HTR-8/SVneo (cell line): ENCODE measurements around the gene TMEM181.

Experiments
- DNase-seq: peaks from one replicate; pipeline ENCODE4 v3.0.0; 2011; ENCODE audit warnings: low spot score, mixed read lengths; ENCODE audit not compliant: insufficient read length
- FAIRE-seq: peaks from 2 replicates; lab custom pipeline; 2011; peaks lifted over from hg19 to GRCh38; lab: Jason Lieb, UNC

Gene TMEM181

DNA sequence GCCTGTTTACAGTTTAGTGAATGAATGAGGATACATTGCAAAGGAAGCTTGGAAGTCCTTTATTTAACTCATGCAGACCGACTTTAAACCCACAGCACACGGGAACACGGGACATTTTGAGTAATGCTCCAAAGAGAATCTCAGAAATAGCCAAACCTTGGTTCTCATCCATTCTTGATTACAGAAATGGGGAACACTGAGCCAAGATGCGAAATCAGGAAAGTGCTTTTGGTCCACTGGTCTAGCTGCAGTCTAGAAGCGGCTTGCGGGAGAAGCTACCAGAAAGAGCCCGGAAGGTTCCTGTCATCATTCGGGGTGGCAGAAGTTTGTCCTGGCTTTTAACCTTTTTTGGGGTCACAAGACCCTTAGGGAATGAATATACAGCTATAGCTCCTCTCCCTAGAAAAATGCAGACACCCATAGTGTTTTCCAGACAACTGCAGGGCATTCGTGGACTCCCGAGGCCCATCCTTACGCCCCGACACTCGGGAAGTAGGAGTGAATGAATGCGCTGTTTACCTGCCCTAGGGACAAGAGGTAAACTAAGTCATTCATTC, 475 bp upstream of the TMEM181 start:
- FAIRE-seq (no peak), DNase-seq (no peak)

DNA sequence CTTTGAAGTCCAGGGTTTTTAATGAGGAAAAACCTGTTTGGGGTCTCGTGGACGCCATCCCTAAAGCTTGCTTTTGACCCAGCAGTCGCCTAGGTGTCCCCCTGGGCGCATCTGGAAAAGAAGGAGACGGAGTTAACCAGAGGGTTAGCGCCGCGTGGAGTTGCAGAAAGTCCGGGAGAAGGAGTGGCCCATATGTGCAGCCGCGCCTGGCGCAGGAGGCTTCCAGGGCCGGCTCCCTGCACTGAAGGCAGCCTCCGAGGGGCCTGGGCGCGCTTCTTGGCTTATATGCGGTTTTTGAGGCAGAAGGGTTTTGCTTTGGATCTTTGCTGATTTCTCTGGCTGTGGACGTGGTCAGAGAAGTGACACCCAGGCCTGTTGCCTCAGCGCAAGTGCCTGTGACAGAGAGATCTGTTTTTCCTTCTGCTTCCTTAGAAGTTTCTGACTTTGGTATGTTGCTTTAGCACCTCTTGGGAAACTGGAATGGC, 987 bp downstream of the TMEM181 start:
- FAIRE-seq = no peak
- no peak for DNase-seq

DNA sequence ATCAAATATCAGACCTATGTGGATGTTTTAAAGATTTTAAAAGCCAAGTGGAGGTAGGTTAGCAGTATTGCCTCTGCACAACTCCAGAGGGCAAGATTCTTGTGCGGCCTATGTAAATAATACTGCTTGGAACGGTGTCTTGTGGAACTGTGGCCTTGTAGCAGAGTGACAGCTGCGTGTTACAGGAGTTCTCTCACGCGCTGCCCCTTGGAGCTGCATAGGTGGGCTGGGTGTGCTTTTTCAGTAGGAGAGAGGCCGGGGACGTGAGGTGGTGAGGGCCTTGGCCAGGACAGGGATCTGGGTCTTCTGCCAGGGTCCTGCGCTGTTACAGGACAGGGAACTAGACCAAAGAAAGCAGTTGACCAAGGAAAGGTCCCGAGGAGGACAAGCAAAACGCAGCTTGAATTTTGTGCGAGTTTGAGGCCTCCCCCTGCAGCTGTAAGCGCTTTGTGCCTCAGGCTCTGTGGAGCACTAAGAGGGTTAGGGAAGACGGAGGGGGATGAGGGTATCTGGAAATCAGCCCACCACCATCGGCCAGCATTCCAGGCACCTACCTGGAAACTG, 1.5 kb downstream of the TMEM181 start:
- no peak for DNase-seq
- no peak for FAIRE-seq

DNA sequence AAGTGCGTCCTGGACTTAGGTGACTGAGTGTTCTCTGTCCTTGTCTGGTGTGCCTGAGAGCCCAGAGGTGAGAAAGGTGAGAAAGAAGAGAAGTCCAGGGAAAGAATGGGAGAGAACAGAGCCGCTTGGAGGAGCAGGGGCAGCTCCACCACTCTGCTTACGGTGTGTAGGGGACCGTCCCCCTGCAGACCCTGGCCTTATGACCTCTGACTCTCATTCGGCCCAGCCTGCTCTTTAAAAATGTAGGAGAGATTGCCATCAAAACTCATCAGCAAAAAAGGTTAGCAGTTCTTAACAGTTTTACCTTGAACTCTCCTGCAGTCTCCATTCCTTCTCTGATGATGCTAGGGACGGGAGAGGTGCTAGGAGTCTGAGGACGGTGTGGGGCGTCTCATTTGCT, 2.0 kb downstream of the TMEM181 start:
- FAIRE-seq = no peak
- DNase-seq = no peak

DNA sequence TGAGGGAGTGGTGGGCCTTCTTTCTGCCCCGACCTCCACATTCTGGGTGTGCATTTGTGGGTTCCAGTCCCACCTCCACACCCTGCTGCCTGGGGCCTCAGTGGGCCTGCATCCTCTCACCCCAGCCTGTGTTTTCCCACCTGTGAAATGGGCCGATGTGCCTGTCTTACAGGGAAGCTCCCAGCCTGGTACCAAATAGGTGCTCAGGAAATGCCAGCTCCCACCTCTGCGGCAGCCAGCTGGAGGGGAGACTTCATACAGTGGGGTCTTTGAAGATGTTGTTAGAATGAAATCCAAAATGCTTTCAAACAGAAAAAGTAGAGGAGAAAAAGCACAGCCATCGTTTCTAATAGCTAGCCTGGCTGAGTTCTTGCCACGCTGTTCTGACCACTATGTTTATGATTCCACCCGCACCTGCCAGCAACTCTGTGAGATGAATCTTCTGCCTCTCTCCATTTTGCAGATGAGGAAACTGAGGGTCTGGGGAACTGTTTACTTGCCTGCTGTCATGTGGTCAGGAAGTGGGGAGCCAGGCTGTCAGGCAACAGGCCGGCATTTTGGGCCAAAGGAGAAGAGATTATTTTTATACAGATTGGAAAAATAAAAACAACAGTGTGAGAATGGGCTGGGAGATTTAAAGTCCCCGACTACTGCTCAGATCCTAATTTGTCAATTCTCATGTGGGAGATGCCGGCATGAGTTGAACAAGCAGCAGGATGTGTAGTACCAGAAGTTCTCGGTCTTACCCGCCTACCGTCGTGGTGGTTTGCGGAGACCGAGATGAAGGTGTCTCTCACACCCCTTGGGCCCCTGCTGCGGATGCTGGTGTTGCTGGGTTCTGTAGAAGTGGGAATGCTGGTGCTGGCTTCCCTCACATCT, 4.6 kb downstream of the TMEM181 start:
- no peak for FAIRE-seq

DNA sequence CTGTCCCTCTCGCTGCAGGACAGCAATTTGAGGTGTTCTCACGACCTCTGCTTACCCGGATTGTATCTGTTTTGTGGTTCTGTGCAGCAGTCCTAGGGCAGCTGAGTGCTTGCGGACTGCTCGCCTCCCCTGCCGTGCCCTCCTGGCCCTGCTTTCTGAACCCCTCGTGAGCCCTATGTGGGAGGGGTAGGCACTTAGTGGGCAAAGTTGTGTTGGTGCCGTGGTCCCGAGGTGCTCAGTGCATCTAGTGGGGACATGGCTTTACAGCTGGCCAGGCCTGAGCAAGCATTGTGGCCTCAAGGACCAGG, 5.2 kb downstream of the TMEM181 start:
- DNase-seq (no peak), FAIRE-seq (no peak)

More for the DNA sequence above, 4.6 kb downstream of the TMEM181 start:
- no peak for DNase-seq

DNA sequence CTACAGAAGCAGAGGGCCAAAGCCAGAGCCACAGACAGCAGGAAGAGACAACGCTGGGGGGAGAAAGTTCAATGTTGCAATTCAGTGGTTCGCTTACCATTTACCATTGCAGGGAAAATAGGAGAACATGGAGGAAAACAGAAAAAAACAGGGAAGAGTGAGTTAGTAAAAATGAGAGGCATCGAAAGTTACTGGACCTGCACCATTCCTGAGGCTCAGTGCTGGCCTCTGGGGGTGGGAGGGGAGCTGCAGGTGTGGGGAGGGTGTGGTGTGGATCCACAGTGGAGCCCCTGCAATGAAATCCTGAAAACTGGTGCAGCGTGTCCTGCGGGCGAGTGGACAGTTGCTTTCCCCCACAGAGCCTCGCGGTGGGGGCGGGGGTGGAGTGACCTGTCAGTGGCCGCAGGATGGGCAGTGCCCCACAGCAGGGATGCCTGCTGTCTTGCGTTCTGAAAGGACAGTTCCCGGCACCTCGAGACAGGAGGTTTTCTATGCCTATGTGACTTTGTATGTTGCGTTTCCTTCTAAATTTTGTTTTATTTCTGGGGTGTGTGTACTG, 5.7 kb downstream of the TMEM181 start:
- DNase-seq (no peak), FAIRE-seq (no peak)

DNA sequence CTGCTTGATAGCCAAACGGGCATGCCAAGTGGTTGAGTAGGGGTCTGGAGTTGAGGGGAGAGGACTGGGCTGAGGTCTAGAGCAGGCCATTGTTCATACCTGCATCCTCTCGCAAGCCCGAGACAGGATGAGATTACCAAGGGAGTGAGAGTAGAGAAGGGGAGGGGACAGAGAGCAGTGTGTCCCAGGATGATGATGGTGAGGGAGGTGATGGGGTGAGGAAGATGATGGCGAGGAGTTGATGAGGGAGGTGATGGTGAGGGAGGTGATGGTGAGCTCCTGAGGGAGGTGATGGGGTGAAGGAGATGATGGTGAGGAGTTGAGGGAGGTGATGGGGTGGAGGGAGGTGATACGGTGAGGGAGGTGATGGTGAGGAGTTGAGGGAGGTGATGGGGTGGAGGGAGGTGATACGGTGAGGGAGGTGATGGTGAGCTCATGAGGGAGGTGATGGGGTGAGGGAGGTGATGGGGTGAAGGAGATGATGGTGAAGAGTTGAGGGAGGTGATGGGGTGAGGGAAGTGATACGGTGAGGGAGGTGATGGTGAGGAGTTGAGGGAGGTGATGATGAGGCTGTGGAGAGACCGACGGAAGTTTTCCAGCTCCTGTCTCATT, 6.4 kb downstream of the TMEM181 start:
- FAIRE-seq (peak; percentile 28), DNase-seq (no peak)

DNA sequence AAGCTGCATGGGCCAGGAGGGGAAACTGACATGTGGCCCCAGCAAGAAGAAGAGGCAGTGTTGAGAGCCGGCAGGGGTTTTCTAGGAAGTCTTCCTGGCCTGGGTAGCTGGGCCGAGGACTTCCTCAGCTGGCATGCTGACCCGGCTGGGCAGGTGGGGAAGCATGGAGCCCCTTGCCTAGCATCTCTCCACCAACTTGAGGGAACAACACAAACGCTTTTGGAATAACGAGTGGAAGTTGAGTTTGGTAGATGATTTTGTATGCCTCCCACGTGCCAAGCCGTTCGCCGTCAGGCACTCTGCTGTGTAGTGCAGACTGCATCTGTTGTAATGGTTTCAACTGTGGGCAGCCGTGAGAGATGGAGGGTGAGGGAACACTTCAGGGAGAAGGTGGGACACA, 7.3 kb downstream of the TMEM181 start:
- DNase-seq (no peak), FAIRE-seq (no peak)

DNA sequence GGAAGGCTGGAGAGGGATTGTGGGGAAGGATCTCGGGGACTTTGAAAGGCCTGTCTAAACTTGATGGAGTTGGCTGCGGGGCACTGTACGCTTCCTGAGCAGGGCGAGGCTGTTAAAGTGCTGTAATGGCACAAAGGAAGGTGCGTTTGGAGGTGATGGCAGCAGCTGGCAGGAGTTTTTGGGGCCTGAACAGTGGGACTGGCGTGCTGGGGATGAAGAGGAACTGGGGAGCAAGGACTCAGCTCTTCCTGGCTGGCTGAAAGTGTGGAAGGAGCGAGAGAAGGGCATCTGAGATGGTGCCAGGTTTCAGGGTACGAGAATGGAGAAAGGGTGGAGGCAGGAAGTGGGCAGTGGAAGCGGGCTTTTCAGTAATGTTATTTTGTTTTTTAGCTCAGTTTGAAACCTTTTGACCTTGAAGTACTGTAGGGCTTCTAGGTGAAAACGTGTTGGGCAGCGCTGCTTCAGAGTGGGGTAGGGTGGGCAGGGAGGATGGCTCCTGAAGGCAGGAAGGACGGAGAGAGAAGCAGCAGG, 8.0 kb downstream of the TMEM181 start:
- DNase-seq (no peak), FAIRE-seq (no peak)

DNA sequence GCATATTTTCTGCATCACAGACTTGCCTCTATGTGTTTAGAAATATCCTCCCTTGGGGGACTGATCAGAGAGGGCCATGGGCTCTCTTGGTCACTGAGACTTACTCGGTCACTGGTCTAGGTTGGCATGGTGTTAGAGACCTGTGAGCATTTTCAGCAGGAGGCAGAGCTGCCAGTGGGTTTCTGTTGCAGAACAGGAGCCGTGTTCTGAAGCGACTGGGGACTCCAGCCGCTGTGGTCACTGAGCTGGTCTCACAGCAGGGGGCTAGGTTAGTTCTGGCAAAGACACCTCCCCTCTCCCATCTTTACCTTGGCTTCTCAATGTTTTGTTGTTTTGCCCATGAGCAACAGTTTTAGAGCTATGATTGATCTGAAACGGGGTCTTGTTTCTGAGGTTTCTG, 8.7 kb downstream of the TMEM181 start:
- DNase-seq = no peak
- FAIRE-seq = no peak

DNA sequence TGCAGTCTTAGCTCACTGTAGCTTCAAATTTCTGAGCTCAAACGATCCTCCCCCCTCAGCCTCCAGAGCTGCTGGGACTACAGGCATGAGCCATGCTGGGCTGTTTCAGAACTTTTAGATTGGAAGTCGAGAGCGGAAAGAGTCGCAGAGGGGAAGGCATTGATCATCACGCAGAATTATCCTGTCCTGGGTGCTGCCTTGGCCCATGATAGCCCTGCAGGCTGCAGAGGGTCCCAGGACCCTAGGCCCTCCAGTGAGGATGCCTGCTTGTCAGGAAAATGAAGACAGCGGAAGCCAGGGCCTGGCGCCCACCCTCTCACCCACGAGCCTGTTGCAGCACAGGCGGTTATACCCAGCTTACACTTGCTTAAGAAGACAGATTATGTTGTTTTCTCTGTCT, 9.1 kb downstream of the TMEM181 start:
- FAIRE-seq (no peak), DNase-seq (no peak)

DNA sequence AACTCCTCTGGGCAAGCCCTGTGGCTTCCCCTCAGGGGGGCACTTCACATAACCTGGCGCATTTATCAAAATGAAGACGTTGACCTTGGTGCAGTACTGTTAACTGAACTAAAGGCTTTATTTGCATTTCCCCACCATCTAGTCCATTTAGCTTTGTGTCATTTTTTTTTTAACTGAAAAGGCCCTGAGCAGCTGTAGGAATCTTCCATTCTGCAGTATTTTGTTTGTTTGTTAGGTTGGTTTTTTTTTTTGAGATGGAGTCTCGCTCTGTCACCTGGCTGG, 10.7 kb downstream of the TMEM181 start:
- DNase-seq (no peak), FAIRE-seq (no peak)

DNA sequence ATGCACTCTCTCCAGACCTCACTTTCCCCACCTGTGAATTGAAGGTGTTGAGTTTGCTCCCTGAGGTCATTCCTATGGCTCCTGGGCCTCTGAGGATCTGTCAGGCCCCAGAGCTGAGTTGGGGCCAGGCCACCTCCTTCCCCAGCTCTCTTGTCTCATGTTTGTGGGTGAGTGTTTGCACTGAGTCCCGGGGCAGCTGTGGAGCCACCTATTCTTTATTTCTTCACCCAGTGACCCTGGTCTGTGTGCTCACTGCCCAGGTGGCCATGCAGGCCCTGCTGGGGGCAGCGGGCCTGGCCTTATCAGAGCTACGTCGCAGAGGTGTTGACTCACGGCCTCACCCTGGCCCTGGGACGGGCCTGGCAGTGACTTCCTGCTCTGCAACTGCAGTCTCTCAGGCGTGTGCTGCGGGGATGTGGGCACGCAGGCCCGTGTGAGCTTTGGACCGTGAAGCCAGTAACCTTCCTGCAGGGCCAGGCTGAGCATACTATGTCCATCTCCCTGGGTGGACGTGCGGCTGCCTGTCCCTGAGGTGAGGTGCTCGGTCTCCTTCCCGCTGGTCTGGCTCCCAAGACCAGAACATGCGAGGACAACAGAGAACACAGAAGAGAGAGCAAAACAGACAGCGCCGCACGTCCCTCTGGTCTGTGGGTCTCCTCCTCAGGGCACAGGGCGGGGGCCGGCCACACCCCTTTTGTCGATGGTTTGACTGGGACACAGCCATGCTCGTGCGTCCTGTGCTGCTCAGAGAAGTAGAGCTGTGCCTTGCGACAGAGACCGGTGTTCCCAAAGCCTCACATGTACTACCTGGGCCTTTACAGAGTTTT, 12.1 kb downstream of the TMEM181 start:
- DNase-seq (no peak), FAIRE-seq (no peak)

DNA sequence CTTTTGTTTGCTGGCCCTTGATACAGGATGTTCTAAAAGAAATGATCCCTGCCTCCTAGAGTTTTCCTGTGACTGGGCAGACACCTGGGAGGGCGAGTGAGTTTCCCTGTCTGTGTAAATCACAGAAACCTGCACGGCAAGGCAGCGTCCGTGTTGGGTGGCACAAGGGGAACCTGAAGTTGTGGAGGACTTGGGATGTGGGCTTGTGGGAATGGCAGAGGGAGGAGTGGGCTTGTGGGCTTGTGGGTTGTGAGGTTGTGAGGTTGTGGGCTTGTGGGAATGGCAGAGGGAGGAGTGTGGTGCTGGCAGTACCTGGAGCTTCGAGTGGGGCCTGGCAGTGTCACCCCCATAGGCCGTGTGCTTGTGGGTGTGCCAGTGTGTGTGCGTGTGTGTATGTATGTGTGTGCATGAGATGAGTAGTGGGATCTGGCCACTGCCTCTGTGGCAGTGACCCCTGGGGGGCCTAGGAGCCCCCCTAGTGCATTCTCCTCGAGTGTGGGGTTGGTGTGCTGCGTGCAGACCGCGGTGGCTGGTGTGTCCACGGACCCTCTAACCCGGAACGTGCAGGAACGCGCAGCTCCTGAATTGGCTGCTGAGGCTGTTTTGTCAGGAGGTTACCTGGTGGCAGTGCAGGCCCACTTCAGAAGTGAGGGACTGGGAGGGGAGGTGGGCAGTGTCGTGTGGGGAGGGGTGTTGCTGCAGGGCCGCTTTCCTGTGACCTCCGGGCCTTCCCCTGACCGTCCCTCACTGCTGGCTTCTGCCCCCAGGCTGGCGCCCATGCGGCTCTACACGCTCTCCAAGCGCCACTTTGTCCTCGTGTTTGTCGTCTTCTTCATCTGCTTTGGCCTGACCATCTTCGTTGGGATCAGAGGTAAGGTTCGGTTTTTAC, 13.0 kb downstream of the TMEM181 start:
- FAIRE-seq (no peak), DNase-seq (no peak)

DNA sequence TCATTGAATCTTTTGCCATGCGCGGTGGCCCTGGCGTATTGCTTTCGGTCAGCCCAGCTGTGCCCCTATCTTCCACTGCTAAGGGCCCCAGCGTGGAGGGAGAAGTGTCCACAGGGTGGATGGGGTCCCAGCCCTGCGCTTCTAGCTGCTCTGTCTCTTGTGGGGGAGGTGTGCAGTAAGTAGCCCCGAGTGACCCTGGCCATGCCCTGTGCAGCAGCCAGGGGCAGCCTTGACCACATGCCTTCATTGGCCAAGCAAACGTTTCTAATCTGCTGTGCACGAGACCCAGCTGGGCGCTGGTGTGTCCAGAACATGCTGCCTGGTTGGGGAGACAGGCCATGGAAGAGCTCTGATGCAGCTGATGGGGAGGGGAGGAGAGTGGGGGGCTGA, 13.6 kb downstream of the TMEM181 start:
- no peak for FAIRE-seq

DNA sequence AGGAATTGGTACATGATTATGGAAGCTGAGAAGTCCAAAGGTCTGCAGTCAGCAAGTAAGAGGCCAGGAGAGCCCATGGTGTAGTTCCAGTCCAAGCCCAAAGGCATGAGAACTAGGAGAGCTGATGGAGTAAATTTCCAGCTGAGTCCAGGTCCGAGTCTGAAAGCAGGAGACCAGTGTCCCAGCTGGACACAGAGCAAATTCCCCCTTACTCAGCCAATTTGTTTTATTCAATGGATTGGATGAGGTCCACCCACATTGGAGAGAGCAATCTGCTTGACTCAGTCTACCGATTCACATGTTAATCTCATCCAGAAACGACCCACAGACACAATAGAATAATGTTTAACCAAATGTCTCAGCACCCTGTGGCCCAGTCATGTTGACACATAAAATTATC, 14.9 kb downstream of the TMEM181 start:
- no peak for FAIRE-seq
- DNase-seq = no peak

More for the DNA sequence above, 13.6 kb downstream of the TMEM181 start:
- no peak for DNase-seq

DNA sequence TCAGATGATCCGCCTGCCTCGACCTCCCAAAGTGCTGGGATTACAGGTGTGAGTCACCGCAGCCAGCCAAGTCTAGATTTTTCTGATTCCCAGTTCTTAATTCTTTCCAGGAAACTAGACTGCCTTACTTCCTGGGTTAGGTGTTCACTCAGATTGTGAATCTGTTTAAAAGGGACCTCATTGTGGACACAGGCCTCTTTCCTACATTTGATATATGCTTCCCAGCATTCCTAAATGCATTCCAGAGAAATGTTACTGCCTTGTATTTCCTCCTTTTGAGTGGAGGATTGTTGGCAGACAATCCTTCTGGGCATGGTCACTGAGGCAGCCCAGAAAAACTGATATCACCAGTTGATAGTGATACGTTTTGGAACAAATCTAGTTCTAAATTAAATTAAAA, 15.7 kb downstream of the TMEM181 start:
- DNase-seq = no peak

DNA sequence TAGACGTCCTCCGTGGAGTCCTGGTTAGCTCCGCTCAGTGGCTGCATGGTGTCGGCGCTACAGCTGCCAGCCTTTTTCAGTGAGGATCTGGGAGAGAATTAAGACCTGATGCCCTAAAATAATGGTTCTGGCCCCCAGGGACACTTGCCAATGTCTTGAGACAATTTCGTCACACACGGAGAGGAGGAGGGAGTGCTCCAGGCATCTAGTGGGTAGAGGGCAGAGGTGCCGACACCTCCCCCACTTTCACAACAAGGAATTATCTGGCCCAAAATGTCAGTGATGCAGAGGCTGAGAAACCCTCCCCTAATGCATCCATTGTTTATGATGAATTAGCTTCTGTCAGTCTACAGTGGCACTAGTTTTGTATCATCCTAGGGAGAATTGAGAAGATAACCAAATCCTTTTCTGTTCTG, 24.4 kb downstream of the TMEM181 start:
- FAIRE-seq (no peak), DNase-seq (no peak)

More for the DNA sequence above, 15.7 kb downstream of the TMEM181 start:
- FAIRE-seq = no peak
